B cell (primary cell): ENCODE results near the gene CPLX1. TPM values are rescaled to one million over a fixed set of nuclear protein-coding genes. Genes with fewer than 3 reads are reported as not detected.

ENCODE experiments used
- ATAC-seq: fragments of 200-7000 bp; cut with Tn5 transposase; one replicate; pipeline ENCODE4 v1.10.0; 2021; ENCODE audit warnings: low read depth, mild to moderate bottlenecking, moderate number of reproducible peaks, moderate library complexity
- CTCF ChIA-PET: fragments of 350-600 bp; sonication (Branson Sonifier 250); formaldehyde crosslinking; loops from one replicate; lab custom pipeline; 2021; ENCODE audit warnings: antibody characterized with exemption, inconsistent platforms; lab: Charles Lee
- POLR2A ChIA-PET: fragments of 350-600 bp; sonication (Branson Sonifier 250); formaldehyde crosslinking; loops from one replicate; lab custom pipeline; 2021; ENCODE audit warnings: antibody characterized with exemption; lab: Charles Lee
- DNase-seq: peaks from one replicate; pipeline ENCODE4 v3.0.0; 2013
- H2AFZ ChIP-seq: 2 replicates; pipeline ENCODE4 v1.6.1; 2012; ENCODE audit warnings: mild to moderate bottlenecking, low read depth, low read length; ENCODE audit not compliant: insufficient read depth, poor library complexity, severe bottlenecking
- H3K27ac ChIP-seq, 2 donors: 1 replicate in 1 of 2; 2 replicates in 1 of 2; pipeline ENCODE4 v1.5.1; 2012 to 2013; ENCODE audit warnings: low read length in 2 of 2, mild to moderate bottlenecking in 2 of 2, moderate library complexity in 1 of 2
- H3K27me3 ChIP-seq, 4 experiments: fragments of 200-600 bp in 1 of 4; sonication (generic) in 1 of 4; replicated peaks in 1 of 4; 1 replicate in 2 of 4; 2 replicates in 2 of 4; pipeline versions ENCODE4 v1.6.1 to v1.7.0; 2013 to 2016; ENCODE audit warnings: low read length in 3 of 4, mild to moderate bottlenecking in 2 of 4, mixed read lengths in 1 of 4, moderate library complexity in 1 of 4; ENCODE audit not compliant: insufficient read depth in 4 of 4, control insufficient read depth in 3 of 4; ENCODE audit errors: control extremely low read depth in 1 of 4
- H3K36me3 ChIP-seq, 2 experiments: replicated peaks in 1 of 2; 1 replicate in 1 of 2; 2 replicates in 1 of 2; pipeline versions ENCODE4 v1.6.1 to v1.7.1; 2013; ENCODE audit warnings: low read length in 1 of 2; ENCODE audit not compliant: insufficient read depth in 2 of 2, control insufficient read depth in 1 of 2; ENCODE audit errors: control extremely low read depth in 1 of 2, extremely low read depth in 1 of 2
- H3K4me1 ChIP-seq, 2 donors: fragments of 200-600 bp in 1 of 2; sonication (generic) in 1 of 2; 1 replicate in 1 of 2; 2 replicates in 1 of 2; pipeline versions ENCODE4 v1.5.1 to v1.6.1; 2013 to 2017; ENCODE audit warnings: low read length in 2 of 2; ENCODE audit not compliant: control insufficient read depth in 2 of 2, insufficient read depth in 2 of 2
- H3K4me2 ChIP-seq: replicated peaks from 2 replicates; pipeline ENCODE3; 2012; ENCODE audit warnings: mild to moderate bottlenecking, low read depth, low read length; ENCODE audit not compliant: poor library complexity, severe bottlenecking
- H3K4me3 ChIP-seq, 5 experiments: fragments of 200-600 bp in 1 of 5; sonication (generic) in 1 of 5; 1 replicate in 3 of 5; 2 replicates in 2 of 5; pipeline versions ENCODE4 v1.5.1 to v1.7.0; 2011 to 2016; ENCODE audit warnings: low read length in 4 of 5, mild to moderate bottlenecking in 4 of 5, low read depth in 2 of 5, control low read depth in 1 of 5, moderate library complexity in 1 of 5; ENCODE audit not compliant: insufficient read depth in 1 of 5; ENCODE audit errors: control extremely low read depth in 1 of 5, extremely low read depth in 1 of 5
- H3K79me2 ChIP-seq: fragments of 200-600 bp; sonication (generic); one replicate; pipeline ENCODE4 v1.6.0; 2016; ENCODE audit warnings: low read length; ENCODE audit not compliant: control insufficient read depth, insufficient read depth
- H3K9ac ChIP-seq: fragments of 200-600 bp; sonication (generic); 2 replicates; pipeline ENCODE4 v1.6.1; 2017; ENCODE audit warnings: mild to moderate bottlenecking, low read length, moderate library complexity
- H3K9me3 ChIP-seq, 3 donors: one replicate each; pipeline versions ENCODE4 v1.6.1 to v1.7.1; 2013; ENCODE audit warnings: low read length in 2 of 3; ENCODE audit not compliant: control insufficient read depth in 2 of 3, insufficient read depth in 1 of 3; ENCODE audit errors: control extremely low read depth in 1 of 3
- H4K20me1 ChIP-seq: 2 replicates; pipeline ENCODE4 v1.6.0; 2012; ENCODE audit warnings: mild to moderate bottlenecking, low read length; ENCODE audit not compliant: insufficient read depth, control insufficient read depth, poor library complexity, severe bottlenecking
- H3K27ac Mint-ChIP-seq: one replicate; pipeline ENCODE4 v1.8.0; 2021; ENCODE audit warnings: mixed read lengths
- H3K27me3 Mint-ChIP-seq: one replicate; pipeline ENCODE4 v1.8.0; 2021; ENCODE audit warnings: mixed read lengths
- H3K4me1 Mint-ChIP-seq: one replicate; pipeline ENCODE4 v1.8.0; 2021; ENCODE audit warnings: mixed read lengths
- H3K4me3 Mint-ChIP-seq: one replicate; pipeline ENCODE4 v1.8.0; 2021; ENCODE audit warnings: mixed read lengths
- H3K9me3 Mint-ChIP-seq: one replicate; pipeline ENCODE4 v1.8.0; 2022; ENCODE audit warnings: mixed read lengths; ENCODE audit not compliant: insufficient read depth
- EZH2 ChIP-seq: IDR thresholded peaks from 2 replicates; pipeline ENCODE4 v1.6.1; 2012; ENCODE audit warnings: borderline replicate concordance, low read depth, mild to moderate bottlenecking, moderate library complexity, low read length; ENCODE audit not compliant: insufficient read depth, poor library complexity, severe bottlenecking
- WGBS: methylation state at CpG from one replicate; pipeline ENCODE4 v1.1.5; 2013; ENCODE audit warnings: missing lambda C conversion rate; ENCODE audit not compliant: insufficient coverage; 5-methylcytosine and 5-hydroxymethylcytosine counted together
- intact Hi-C: fragments of 100-400 bp; cut with micrococcal nuclease; formaldehyde crosslinking; loops from one replicate; pipeline ENCODE4 v1.10.0; 2022
- polyA plus RNA-seq: library from polyadenylated mRNA; depleted of rRNA; stranded (reverse); fragments of >200 nt; gene quantifications from 2 replicates; pipeline ENCODE4 v1.2.3, GENCODE V29; 2012
- total RNA-seq, 2 donors: library from RNA; stranded (reverse); fragments of 120-200 nt in 1 of 2; gene quantifications; 1 replicate in 1 of 2; 2 replicates in 1 of 2; pipeline versions ENCODE4 v1.2.3 to v1.2.4, GENCODE V29; 2013 to 2022
- TF ChIP-seq, protein P1 (sequence below): fragments of 200-600 bp; IDR thresholded peaks from one replicate; pipeline ENCODE4 v1.8.0; 2022; ENCODE audit warnings: antibody characterized with exemption, mild to moderate bottlenecking

The CPLX1 gene
- total and polyA plus RNA-seq, 2 donors (not counting 1 experiment from before 2014, with no cell fraction given) = not detected

DNA sequence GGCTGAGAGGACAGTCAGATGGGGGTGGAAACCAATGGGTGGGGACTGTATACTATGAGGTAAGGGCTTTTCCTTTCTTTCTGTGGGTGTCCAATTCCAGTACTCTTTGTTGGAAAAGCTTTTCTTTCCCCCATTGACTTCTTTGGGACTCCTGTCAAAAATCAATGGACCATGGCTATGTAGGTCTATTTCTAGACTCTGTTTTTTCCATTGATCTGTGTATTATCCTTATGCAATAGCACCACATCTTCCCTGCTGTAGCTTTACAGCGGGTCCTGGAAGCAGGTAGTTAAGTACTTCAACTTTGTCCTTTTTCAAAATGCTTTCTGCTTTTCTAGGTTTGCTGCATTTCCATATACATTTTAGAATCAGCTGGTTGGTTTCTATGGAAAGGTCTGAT lies 11.8 kb upstream of the CPLX1 start:
- H3K4me1 Mint-ChIP-seq = peaks cover 3% of the 10 kb centered on the region
- no peaks in the 10 kb centered on the region for H3K27me3 Mint-ChIP-seq
- H3K9me3 ChIP-seq = peaks cover 0 to 35% (median 9%) of the 10 kb centered on the region in 3 donors
- H3K79me2 ChIP-seq = no peaks in the 10 kb centered on the region
- no peaks in the 10 kb centered on the region for H4K20me1 ChIP-seq
- DNase-seq (no peak), ATAC-seq (no peak)
- ChIA-PET CTCF (no interaction called here), POLR2A (no interaction called here)
- no CpG with 5 or more reads among the region's 1 CpG for WGBS
- H3K36me3 ChIP-seq = no peaks in the 10 kb centered on the region
- no peak overlapping the region for H3K27ac ChIP-seq
- no peak overlapping the region for H3K4me3 Mint-ChIP-seq
- intact Hi-C loops = no loop called here
- H3K27me3 ChIP-seq = peaks cover 0 to 2% (median 0%) of the 10 kb centered on the region in 4 experiments
- H3K4me3 ChIP-seq = no peak overlapping the region
- H3K4me2 ChIP-seq = no peak overlapping the region
- H3K27ac Mint-ChIP-seq = no peak overlapping the region
- H3K9ac ChIP-seq = no peak overlapping the region
- H2AFZ ChIP-seq = no peak overlapping the region
- H3K4me1 ChIP-seq = peaks cover 0 to 4% of the 10 kb centered on the region in 2 donors
- TF ChIP-seq, protein P1, sequence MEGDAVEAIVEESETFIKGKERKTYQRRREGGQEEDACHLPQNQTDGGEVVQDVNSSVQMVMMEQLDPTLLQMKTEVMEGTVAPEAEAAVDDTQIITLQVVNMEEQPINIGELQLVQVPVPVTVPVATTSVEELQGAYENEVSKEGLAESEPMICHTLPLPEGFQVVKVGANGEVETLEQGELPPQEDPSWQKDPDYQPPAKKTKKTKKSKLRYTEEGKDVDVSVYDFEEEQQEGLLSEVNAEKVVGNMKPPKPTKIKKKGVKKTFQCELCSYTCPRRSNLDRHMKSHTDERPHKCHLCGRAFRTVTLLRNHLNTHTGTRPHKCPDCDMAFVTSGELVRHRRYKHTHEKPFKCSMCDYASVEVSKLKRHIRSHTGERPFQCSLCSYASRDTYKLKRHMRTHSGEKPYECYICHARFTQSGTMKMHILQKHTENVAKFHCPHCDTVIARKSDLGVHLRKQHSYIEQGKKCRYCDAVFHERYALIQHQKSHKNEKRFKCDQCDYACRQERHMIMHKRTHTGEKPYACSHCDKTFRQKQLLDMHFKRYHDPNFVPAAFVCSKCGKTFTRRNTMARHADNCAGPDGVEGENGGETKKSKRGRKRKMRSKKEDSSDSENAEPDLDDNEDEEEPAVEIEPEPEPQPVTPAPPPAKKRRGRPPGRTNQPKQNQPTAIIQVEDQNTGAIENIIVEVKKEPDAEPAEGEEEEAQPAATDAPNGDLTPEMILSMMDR = no peak
- H3K9me3 Mint-ChIP-seq = no peaks in the 10 kb centered on the region

DNA sequence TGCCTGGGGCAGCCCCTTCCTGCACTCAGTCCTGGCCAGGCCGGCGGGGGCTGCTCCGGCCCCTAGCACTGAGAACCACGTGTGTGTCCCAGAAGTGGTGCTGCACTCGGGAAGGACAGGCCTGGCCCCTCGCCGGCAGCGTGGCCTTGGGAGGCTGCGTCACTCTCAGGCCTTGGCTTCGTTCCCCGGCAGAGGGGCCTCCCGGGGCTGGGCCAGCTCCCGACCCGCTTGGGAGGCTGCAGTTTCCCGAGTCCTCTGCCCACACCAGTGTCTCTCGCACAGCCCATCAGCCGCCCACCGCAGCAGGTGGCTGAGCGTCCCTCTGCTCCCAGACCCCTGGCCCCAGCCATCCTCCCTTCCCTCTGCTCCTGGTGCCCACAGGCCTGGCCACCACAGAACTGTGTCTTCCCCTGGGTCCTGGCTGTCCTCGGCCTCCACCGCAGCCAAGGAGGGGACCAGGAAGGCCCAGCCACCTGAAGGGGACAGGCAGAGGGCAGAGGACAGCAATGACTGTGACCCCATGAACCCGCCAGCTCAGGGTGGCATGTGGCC lies 10.9 kb upstream of the CPLX1 start:
- no peak for DNase-seq
- intact Hi-C loops = no loop called here

More for the DNA sequence above, 10.9 kb upstream of the CPLX1 start:
- H3K4me2 ChIP-seq = no peak overlapping the region
- no peak overlapping the region for H3K9ac ChIP-seq
- peaks cover 0 to 5% of the 10 kb centered on the region in 2 donors for H3K4me1 ChIP-seq
- WGBS = 92% methylated on average over 22 of the region's 22 CpGs
- no peak overlapping the region for H3K4me3 ChIP-seq
- Mint-ChIP-seq H3K9me3 (no peaks in the 10 kb centered on the region), H3K4me3 (no peak overlapping the region), H3K4me1 (peaks cover 3% of the 10 kb centered on the region), H3K27ac (no peak overlapping the region), H3K27me3 (no peaks in the 10 kb centered on the region)
- no peaks in the 10 kb centered on the region for H4K20me1 ChIP-seq
- no peak overlapping the region for H2AFZ ChIP-seq
- TF ChIP-seq, protein P1 = no peak
- TF ChIP-seq EZH2 = no peak
- POLR2A ChIA-PET = no interaction called here
- H3K9me3 ChIP-seq = peaks cover 0 to 44% (median 11%) of the 10 kb centered on the region in 3 donors
- ATAC-seq = no peak
- CTCF ChIA-PET = no interaction called here
- H3K27ac ChIP-seq = no peak overlapping the region
- H3K27me3 ChIP-seq = peaks cover 0 to 5% (median 0%) of the 10 kb centered on the region in 4 experiments
- no peaks in the 10 kb centered on the region for H3K79me2 ChIP-seq
- no peaks in the 10 kb centered on the region for H3K36me3 ChIP-seq
